Right lobe of liver (tissue), 4 donors: Measurements from ENCODE around the gene FAM3A.

Experiments
- POLR2A ChIP-seq: fragments of 450-650 bp; IDR thresholded peaks from one replicate; pipeline ENCODE4 v1.6.1; 2017; ENCODE audit warnings: antibody characterized with exemption, mild to moderate bottlenecking
- TF ChIP-seq, protein P1 (sequence below), 4 donors: fragments of 200-600 bp in 3 of 4; fragments of 450-650 bp in 1 of 4; IDR thresholded peaks; one replicate each; pipeline versions ENCODE4 v1.5.1 to v1.8.0; 2016 to 2022; ENCODE audit warnings: antibody characterized with exemption in 4 of 4, mild to moderate bottlenecking in 2 of 4
- donor health status: DM: no; HTN: no; CAD: no.
- donor health status: DM: no; HTN: no; CAD: no.
- donor health status: DM: no; HTN: yes; CAD: no.

DNA sequence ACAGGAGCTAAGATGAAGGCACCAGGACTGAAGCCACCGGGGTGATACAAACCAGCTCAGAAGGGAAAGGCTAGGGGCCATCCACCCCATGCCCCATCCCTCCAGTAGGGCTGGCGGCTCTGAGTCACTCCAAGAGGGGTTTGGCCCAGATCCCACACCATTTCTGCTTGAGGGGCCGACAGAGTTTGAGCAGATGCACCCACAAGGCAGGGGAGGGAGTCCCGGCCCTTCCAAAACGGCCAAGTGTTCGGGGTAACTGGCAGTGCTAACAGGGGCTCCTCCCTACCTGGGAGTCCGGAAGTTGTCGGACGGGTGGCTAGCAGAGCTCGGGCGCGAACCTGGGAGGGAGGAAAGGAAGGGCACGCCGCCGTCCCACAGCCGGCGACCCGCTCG is 26.0 kb downstream of the FAM3A start:
- TF ChIP-seq POLR2A = no peak
- TF ChIP-seq, protein P1, sequence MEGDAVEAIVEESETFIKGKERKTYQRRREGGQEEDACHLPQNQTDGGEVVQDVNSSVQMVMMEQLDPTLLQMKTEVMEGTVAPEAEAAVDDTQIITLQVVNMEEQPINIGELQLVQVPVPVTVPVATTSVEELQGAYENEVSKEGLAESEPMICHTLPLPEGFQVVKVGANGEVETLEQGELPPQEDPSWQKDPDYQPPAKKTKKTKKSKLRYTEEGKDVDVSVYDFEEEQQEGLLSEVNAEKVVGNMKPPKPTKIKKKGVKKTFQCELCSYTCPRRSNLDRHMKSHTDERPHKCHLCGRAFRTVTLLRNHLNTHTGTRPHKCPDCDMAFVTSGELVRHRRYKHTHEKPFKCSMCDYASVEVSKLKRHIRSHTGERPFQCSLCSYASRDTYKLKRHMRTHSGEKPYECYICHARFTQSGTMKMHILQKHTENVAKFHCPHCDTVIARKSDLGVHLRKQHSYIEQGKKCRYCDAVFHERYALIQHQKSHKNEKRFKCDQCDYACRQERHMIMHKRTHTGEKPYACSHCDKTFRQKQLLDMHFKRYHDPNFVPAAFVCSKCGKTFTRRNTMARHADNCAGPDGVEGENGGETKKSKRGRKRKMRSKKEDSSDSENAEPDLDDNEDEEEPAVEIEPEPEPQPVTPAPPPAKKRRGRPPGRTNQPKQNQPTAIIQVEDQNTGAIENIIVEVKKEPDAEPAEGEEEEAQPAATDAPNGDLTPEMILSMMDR (IDR thresholded peaks at IDR 0.05) = no peak
